Liver (tissue), 9 donors: ENCODE measurements around the gene CDKN2D. TPM values are rescaled to one million over a fixed set of nuclear protein-coding genes. Genes with fewer than 3 reads are reported as not detected.

ENCODE experiments used
- DNase-seq: peaks from one replicate; pipeline ENCODE4 v3.0.0-alpha.2; 2017; ENCODE audit warnings: low spot score
- H3K27ac ChIP-seq, 2 donors: one replicate each; pipeline ENCODE4 v1.7.0; 2013; ENCODE audit warnings: inconsistent platforms in 2 of 2, low read length in 2 of 2, control low read depth in 1 of 2, low read depth in 1 of 2, mild to moderate bottlenecking in 1 of 2
- H3K27me3 ChIP-seq, 4 donors: one replicate each; pipeline versions ENCODE4 v1.6.1 to v1.7.0; 2013; ENCODE audit warnings: low read length in 3 of 4, inconsistent platforms in 1 of 4, mild to moderate bottlenecking in 1 of 4, moderate library complexity in 1 of 4; ENCODE audit not compliant: control insufficient read depth in 4 of 4, insufficient read depth in 4 of 4
- H3K36me3 ChIP-seq, 4 donors: one replicate each; pipeline versions ENCODE4 v1.6.1 to v1.7.0; 2013; ENCODE audit warnings: low read length in 3 of 4, mild to moderate bottlenecking in 3 of 4, low read depth in 1 of 4, moderate library complexity in 1 of 4; ENCODE audit not compliant: control insufficient read depth in 4 of 4, insufficient read depth in 3 of 4
- H3K4me1 ChIP-seq, 4 donors: one replicate each; pipeline versions ENCODE4 v1.6.1 to v1.7.0; 2013; ENCODE audit warnings: low read length in 3 of 4, mild to moderate bottlenecking in 3 of 4, moderate library complexity in 1 of 4; ENCODE audit not compliant: control insufficient read depth in 4 of 4, insufficient read depth in 4 of 4
- H3K4me3 ChIP-seq, 3 donors: one replicate each; pipeline versions ENCODE4 v1.6.1 to v1.7.0; 2013; ENCODE audit warnings: low read length in 3 of 3, control low read depth in 1 of 3, low read depth in 1 of 3, mild to moderate bottlenecking in 1 of 3
- H3K9ac ChIP-seq, 2 donors: one replicate each; pipeline ENCODE4 v1.7.0; 2013; ENCODE audit warnings: low read length in 2 of 2, mild to moderate bottlenecking in 2 of 2, moderate library complexity in 2 of 2, control low read depth in 1 of 2, low read depth in 1 of 2
- H3K9me3 ChIP-seq, 4 donors: one replicate each; pipeline versions ENCODE4 v1.6.1 to v1.7.0; 2013; ENCODE audit warnings: low read length in 3 of 4; ENCODE audit not compliant: control insufficient read depth in 4 of 4
- EGR1 ChIP-seq, 2 donors: IDR thresholded peaks; 2 replicates each; pipeline ENCODE4 v1.6.1; 2016 to 2018; ENCODE audit warnings: antibody characterized with exemption in 2 of 2, low read depth in 2 of 2
- FOXA1 ChIP-seq: IDR thresholded peaks from 2 replicates; pipeline ENCODE4 v1.6.1; 2016; ENCODE audit warnings: antibody characterized with exemption
- FOXA2 ChIP-seq: IDR thresholded peaks from 2 replicates; pipeline ENCODE4 v1.6.1; 2016; ENCODE audit warnings: antibody characterized with exemption
- GABPA ChIP-seq, 2 donors: IDR thresholded peaks in 1 of 2; conservative IDR thresholded peaks in 1 of 2; 2 replicates each; pipeline ENCODE4 v1.6.1; 2016; ENCODE audit warnings: antibody characterized with exemption in 2 of 2, mild to moderate bottlenecking in 1 of 2, moderate library complexity in 1 of 2
- HNF4A ChIP-seq, 2 donors: conservative IDR thresholded peaks; 2 replicates each; pipeline ENCODE4 v1.6.1; 2016; ENCODE audit warnings: antibody characterized with exemption in 2 of 2, mild to moderate bottlenecking in 2 of 2
- JUND ChIP-seq, 2 donors: IDR thresholded peaks; 2 replicates each; pipeline ENCODE4 v1.6.1; 2016; ENCODE audit warnings: antibody characterized with exemption in 2 of 2
- NR2F2 ChIP-seq: IDR thresholded peaks from 2 replicates; pipeline ENCODE4 v1.6.1; 2016; ENCODE audit warnings: antibody characterized with exemption
- RAD21 ChIP-seq, 2 donors: IDR thresholded peaks; 2 replicates each; pipeline ENCODE4 v1.6.1; 2016; ENCODE audit warnings: antibody characterized with exemption in 2 of 2, mild to moderate bottlenecking in 2 of 2
- RXRA ChIP-seq, 2 donors: IDR thresholded peaks; 2 replicates each; pipeline ENCODE4 v1.6.1; 2017 to 2018; ENCODE audit warnings: antibody characterized with exemption in 2 of 2, mild to moderate bottlenecking in 1 of 2
- TAF1 ChIP-seq: conservative IDR thresholded peaks from 2 replicates; pipeline ENCODE4 v1.6.1; 2016; ENCODE audit warnings: antibody characterized with exemption, mild to moderate bottlenecking
- YY1 ChIP-seq: IDR thresholded peaks from 2 replicates; pipeline ENCODE4 v1.6.1; 2016; ENCODE audit warnings: antibody characterized with exemption, mild to moderate bottlenecking
- WGBS: extraction: QIAGEN DNeasy Blood & Tissue Kit; methylation state at CpG from one replicate; pipeline ENCODE4 v1.1.7; 2013; 5-methylcytosine and 5-hydroxymethylcytosine counted together
- polyA plus RNA-seq, 2 donors: library from polyadenylated mRNA; stranded (reverse) in 1 of 2; unstranded in 1 of 2; fragments of 200-250 nt in 1 of 2; fragments of >200 nt in 1 of 2; fragmentation: Nextera tagmentation in 1 of 2; extraction: Ambion mirVana in 1 of 2; gene quantifications; one replicate each; pipeline versions ENCODE4 v1.2.1 to v1.2.3, GENCODE V29; 2013 to 2015
- total RNA-seq, 2 donors: library from RNA; depleted of rRNA; stranded (reverse); fragments of >200 nt; gene quantifications; one replicate each; pipeline ENCODE4 v1.2.3, GENCODE V29; 2014
- TF ChIP-seq, protein P1 (sequence below): IDR thresholded peaks from 2 replicates; pipeline ENCODE4 v1.6.1; 2016; ENCODE audit warnings: antibody characterized with exemption
- TF ChIP-seq, protein P2 (sequence below): IDR thresholded peaks from 2 replicates; pipeline ENCODE4 v1.6.1; 2016; ENCODE audit warnings: antibody characterized with exemption, mild to moderate bottlenecking
- TF ChIP-seq, protein P3 (sequence below): IDR thresholded peaks from 2 replicates; pipeline ENCODE4 v1.6.1; 2016; ENCODE audit warnings: antibody characterized with exemption
- TF ChIP-seq, protein P4 (sequence below): fragments of 150-350 bp; IDR thresholded peaks from 2 replicates; pipeline ENCODE4 v1.5.1; 2017; ENCODE audit warnings: improper control_type of control experiment, low read depth, low read length; ENCODE audit not compliant: missing input control
- TF ChIP-seq, protein P5 (sequence below): IDR thresholded peaks from 2 replicates; pipeline ENCODE4 v1.6.1; 2016; ENCODE audit warnings: antibody characterized with exemption
- donor health status: healthy.
- donor health status: healthy.
- donor health status: healthy.
- donor health status: healthy.
- donor health status: healthy.

CDKN2D gene
- total and polyA plus RNA-seq, 4 donors: 1.6 to 86.4 (median 3.5) TPM

DNA sequence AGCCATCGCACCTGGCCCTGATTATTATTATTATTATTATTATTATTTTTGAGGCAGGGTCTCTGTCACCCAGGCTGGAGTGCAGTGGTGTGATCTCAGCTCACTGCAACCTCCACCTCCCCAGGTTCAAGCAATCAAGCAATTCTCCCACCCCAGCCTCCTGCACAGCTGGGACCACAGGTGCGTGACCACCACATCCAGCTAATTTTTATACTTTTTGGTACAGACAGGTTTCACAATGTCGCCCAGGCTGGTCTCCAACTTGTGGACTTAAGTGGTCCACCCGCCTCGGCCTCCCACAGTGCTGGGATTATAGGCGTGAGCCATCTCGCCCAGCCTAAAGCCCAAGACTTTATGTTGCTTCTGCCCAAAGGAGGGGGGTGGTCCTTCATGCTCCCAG lies 24.4 kb upstream of the CDKN2D start:
- H3K27ac ChIP-seq: no peak overlapping the region
- no peaks in the 10 kb centered on the region for H3K4me1 ChIP-seq
- H3K9ac ChIP-seq: no peak overlapping the region
- no peaks in the 10 kb centered on the region for H3K9me3 ChIP-seq
- H3K27me3 ChIP-seq: no peaks in the 10 kb centered on the region
- TF ChIP-seq, protein P1, sequence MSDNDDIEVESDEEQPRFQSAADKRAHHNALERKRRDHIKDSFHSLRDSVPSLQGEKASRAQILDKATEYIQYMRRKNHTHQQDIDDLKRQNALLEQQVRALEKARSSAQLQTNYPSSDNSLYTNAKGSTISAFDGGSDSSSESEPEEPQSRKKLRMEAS: no peak
- TF ChIP-seq YY1 (no peak), RXRA (IDR thresholded peaks at IDR 0.05) (no peak), EGR1 (IDR thresholded peaks at IDR 0.05; ENCODE audit: low read depth in 2 of 2) (no peak), RAD21 (IDR thresholded peaks at IDR 0.05) (no peak), JUND (IDR thresholded peaks at IDR 0.05) (no peak), FOXA2 (no peak), HNF4A (conservative IDR thresholded peaks at IDR 0.05) (no peak), NR2F2 (no peak), TAF1 (no peak), GABPA (IDR thresholded peaks at IDR 0.05 in 1 of 2, conservative IDR thresholded peaks at IDR 0.05 in 1 of 2) (no peak)
- TF ChIP-seq, protein P2, sequence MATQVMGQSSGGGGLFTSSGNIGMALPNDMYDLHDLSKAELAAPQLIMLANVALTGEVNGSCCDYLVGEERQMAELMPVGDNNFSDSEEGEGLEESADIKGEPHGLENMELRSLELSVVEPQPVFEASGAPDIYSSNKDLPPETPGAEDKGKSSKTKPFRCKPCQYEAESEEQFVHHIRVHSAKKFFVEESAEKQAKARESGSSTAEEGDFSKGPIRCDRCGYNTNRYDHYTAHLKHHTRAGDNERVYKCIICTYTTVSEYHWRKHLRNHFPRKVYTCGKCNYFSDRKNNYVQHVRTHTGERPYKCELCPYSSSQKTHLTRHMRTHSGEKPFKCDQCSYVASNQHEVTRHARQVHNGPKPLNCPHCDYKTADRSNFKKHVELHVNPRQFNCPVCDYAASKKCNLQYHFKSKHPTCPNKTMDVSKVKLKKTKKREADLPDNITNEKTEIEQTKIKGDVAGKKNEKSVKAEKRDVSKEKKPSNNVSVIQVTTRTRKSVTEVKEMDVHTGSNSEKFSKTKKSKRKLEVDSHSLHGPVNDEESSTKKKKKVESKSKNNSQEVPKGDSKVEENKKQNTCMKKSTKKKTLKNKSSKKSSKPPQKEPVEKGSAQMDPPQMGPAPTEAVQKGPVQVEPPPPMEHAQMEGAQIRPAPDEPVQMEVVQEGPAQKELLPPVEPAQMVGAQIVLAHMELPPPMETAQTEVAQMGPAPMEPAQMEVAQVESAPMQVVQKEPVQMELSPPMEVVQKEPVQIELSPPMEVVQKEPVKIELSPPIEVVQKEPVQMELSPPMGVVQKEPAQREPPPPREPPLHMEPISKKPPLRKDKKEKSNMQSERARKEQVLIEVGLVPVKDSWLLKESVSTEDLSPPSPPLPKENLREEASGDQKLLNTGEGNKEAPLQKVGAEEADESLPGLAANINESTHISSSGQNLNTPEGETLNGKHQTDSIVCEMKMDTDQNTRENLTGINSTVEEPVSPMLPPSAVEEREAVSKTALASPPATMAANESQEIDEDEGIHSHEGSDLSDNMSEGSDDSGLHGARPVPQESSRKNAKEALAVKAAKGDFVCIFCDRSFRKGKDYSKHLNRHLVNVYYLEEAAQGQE: no peak
- TF ChIP-seq, protein P3, sequence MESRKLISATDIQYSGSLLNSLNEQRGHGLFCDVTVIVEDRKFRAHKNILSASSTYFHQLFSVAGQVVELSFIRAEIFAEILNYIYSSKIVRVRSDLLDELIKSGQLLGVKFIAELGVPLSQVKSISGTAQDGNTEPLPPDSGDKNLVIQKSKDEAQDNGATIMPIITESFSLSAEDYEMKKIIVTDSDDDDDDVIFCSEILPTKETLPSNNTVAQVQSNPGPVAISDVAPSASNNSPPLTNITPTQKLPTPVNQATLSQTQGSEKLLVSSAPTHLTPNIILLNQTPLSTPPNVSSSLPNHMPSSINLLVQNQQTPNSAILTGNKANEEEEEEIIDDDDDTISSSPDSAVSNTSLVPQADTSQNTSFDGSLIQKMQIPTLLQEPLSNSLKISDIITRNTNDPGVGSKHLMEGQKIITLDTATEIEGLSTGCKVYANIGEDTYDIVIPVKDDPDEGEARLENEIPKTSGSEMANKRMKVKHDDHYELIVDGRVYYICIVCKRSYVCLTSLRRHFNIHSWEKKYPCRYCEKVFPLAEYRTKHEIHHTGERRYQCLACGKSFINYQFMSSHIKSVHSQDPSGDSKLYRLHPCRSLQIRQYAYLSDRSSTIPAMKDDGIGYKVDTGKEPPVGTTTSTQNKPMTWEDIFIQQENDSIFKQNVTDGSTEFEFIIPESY: no peak
- TF ChIP-seq, protein P4, sequence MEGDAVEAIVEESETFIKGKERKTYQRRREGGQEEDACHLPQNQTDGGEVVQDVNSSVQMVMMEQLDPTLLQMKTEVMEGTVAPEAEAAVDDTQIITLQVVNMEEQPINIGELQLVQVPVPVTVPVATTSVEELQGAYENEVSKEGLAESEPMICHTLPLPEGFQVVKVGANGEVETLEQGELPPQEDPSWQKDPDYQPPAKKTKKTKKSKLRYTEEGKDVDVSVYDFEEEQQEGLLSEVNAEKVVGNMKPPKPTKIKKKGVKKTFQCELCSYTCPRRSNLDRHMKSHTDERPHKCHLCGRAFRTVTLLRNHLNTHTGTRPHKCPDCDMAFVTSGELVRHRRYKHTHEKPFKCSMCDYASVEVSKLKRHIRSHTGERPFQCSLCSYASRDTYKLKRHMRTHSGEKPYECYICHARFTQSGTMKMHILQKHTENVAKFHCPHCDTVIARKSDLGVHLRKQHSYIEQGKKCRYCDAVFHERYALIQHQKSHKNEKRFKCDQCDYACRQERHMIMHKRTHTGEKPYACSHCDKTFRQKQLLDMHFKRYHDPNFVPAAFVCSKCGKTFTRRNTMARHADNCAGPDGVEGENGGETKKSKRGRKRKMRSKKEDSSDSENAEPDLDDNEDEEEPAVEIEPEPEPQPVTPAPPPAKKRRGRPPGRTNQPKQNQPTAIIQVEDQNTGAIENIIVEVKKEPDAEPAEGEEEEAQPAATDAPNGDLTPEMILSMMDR: no peak
- TF ChIP-seq, protein P5, sequence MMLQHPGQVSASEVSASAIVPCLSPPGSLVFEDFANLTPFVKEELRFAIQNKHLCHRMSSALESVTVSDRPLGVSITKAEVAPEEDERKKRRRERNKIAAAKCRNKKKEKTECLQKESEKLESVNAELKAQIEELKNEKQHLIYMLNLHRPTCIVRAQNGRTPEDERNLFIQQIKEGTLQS: no peak
- H3K36me3 ChIP-seq: no peaks in the 10 kb centered on the region
- WGBS: 93% methylated on average over 7 of the region's 7 CpGs
- no peak overlapping the region for H3K4me3 ChIP-seq
- no peak for DNase-seq

DNA sequence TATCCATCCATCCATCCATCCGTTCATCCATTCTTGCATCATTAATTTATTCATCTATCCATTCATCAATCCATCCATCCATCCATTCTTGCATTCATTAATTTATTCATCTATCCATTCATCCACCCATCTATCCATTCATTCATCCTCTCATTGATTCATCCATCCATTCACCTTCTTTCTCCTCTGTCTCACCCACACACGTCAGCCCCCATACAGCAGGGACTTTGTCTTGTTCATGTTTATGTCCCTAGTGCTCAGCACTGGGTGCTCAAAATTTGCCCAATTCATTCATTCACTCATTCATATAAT lies 19.0 kb upstream of the CDKN2D start:
- no peak overlapping the region for H3K9ac ChIP-seq
- H3K36me3 ChIP-seq: no peaks in the 10 kb centered on the region
- TF ChIP-seq, protein P4: no peak
- TF ChIP-seq GABPA (IDR thresholded peaks at IDR 0.05 in 1 of 2, conservative IDR thresholded peaks at IDR 0.05 in 1 of 2) (no peak), JUND (IDR thresholded peaks at IDR 0.05) (no peak), FOXA1 (no peak)
- TF ChIP-seq, protein P2: no peak
- no peak for DNase-seq
- no peak overlapping the region for H3K4me3 ChIP-seq
- peaks cover 0 to 4% (median 2%) of the 10 kb centered on the region in 4 donors for H3K27me3 ChIP-seq
- H3K27ac ChIP-seq: no peak overlapping the region
- H3K4me1 ChIP-seq: no peaks in the 10 kb centered on the region
- no peaks in the 10 kb centered on the region for H3K9me3 ChIP-seq
- WGBS: 81% methylated on average over 2 of the region's 2 CpGs
